RPMI7951 (cell line): ENCODE measurements around the gene SFXN3. TPM values are rescaled to one million over a fixed set of nuclear protein-coding genes. Genes with fewer than 3 reads are reported as not detected.
A peak's percentile ranks its signal among the peaks of the same experiment; 100 is the strongest.

ENCODE experiments used
- DNase-seq: peaks from one replicate; pipeline ENCODE4 v3.0.0-alpha.2; 2012; ENCODE audit warnings: low read depth
- total RNA-seq: library from RNA; depleted of rRNA; stranded (reverse); fragments of >200 nt; shearing (Covaris generic); gene quantifications from 2 replicates; pipeline ENCODE4 v1.2.3, GENCODE V29; 2014; rRNA removed

SFXN3 gene
- total RNA-seq, 1 experiment from 2014 or later: 125 TPM

GRCh38 chr10:101072923-101073322 is 41.9 kb downstream of the SFXN3 start:
- no peak for DNase-seq

DNA sequence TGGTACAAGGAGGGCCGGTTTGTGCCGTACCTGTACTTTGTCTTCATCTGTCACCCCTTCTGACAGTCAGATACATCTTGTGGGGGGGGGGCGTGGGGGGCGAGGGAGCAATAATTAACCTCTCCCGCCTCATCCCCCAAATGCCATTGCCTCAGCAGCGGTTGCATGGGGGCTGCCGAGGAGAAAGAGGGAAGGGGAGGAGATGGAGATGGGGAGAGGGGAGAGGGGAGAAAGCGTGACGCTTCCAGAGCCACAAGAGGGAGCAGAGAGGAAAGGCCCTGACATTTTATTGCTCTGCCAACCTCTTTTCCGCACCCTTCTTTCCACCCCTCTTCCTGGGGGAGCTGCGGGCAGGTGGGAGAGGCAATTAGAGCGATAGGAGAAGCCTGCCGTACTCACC is 42.6 kb downstream of the SFXN3 start:
- DNase-seq: no peak

- DNase-seq: no peak
Observed at GRCh38 chr10:101075775-101076174, 44.7 kb downstream of the SFXN3 start.

- no peak for DNase-seq
Observed at GRCh38 chr10:101076630-101077029, 45.6 kb downstream of the SFXN3 start.

DNA sequence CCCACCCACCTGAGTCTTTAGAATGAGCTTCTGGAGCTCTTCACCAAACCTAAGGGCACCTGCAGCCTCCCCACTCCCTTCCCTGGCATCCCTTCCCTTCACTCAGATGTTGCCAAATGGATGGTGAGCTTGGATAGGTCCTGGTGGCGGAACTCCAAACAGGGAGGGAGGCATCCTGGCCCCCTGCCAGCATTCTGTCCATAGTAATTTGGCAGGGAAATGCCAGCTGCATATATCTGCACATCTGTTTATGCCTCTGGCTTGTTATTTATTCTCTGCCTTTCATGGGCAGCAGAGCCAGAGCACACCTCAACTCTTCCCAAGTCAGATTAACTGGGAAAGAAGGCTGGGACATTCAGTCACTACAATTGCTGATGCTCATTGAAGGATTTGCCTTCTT is 48.8 kb downstream of the SFXN3 start:
- no peak for DNase-seq

DNA sequence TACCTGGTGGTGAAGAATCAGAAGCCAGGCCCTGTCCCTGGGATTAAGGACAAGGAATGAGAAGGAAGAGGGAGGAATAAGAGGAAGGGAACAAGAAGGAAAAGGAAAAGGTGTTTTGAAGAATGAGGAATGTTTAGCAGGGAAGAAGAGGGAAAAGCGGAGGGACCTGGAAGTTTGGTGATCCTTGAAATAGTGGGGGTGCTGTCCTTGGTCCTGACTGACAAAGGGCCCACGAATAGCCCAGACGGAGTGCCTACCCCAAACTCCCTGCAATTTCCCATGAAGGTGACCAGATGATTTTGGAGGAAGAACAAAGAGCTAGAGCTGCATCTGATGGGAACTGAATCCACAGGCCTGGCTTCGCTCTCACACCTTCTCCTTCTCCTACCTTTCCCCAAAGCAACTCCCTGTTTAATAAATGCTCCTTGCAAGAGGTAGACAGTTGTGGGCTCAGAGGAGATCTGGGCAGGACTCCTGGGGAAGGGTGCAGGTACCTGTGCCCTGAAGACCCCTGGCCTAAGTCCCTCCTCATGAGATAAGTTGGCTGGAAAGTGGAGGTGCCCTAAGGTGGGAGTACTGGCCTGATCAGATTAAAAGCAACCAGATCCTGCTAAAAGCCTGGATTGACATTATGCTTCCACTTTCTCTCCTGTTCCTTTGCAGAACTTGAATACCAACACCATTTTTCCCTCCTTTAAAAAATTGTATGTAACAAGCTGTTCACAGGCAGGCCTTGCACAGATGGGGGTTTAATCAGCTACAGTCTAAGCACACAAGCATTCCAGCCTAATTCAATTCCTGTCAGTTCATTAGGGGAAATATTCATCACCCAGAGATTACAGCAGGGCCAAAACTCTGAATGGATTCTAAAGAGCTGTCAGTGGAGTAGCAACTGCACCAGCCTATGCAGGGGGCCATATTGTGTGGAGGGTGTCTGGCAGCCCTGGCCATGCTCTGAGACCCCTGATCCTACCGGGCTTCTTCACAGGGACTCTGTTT is 50.2 kb downstream of the SFXN3 start:
- no peak for DNase-seq

DNA sequence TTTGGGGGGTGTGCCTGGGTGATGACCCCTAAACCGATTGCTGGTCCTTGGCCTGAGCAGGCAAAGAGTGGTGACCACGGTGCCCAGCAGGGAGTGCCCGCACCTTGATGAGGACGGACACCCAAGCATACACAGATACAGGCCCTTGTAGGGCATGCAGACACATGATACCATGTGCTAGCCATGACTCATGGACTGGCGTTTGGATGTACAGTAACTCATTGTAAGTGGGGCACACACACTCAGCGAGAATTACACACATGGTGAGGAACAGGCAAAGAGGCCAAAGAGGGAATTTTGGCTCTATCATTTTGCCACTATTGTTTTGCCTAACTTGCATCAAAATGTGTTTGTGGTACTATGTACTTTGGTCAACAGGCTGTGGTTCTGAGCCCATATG is 54.8 kb downstream of the SFXN3 start:
- peak; percentile 27 for DNase-seq

DNA sequence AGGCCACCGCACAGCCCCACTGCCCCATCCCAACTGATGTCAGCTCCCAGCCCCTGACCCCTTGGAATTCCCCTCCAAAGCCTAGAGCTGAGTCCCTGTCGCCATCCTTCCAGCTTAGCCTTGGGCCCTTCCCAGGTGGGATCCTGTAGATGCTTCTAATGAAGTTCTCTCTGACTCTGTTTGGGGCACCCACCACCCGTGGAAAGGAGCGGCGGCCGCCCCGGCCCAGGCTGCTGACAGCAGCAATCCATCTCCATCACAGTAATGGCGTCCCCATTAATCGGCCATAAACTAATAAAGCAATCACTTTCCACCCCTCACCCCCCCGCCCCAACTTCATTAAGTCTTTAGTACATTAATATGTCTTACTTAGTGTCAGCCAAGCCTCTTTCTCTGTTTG is 56.3 kb downstream of the SFXN3 start:
- DNase-seq: no peak

DNA sequence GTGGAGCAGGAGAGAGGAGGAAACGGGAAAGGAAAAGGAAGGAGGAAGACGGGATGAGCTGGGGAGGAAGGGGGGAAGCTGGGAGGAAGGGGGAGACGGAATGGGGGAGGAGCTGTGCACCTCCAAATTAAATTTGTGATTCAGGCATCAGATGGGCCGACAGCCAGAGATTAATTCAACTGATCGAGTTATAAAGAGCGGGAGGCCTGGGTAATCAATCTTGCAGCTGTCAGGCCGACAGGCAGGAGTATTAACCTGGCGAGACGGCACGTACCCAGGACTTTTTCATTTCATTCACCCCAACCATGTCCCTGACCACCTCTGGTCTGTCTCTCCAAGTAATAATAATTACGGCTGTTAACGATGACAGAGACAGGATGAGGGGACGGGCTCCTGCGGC is 56.9 kb downstream of the SFXN3 start:
- DNase-seq: no peak

DNA sequence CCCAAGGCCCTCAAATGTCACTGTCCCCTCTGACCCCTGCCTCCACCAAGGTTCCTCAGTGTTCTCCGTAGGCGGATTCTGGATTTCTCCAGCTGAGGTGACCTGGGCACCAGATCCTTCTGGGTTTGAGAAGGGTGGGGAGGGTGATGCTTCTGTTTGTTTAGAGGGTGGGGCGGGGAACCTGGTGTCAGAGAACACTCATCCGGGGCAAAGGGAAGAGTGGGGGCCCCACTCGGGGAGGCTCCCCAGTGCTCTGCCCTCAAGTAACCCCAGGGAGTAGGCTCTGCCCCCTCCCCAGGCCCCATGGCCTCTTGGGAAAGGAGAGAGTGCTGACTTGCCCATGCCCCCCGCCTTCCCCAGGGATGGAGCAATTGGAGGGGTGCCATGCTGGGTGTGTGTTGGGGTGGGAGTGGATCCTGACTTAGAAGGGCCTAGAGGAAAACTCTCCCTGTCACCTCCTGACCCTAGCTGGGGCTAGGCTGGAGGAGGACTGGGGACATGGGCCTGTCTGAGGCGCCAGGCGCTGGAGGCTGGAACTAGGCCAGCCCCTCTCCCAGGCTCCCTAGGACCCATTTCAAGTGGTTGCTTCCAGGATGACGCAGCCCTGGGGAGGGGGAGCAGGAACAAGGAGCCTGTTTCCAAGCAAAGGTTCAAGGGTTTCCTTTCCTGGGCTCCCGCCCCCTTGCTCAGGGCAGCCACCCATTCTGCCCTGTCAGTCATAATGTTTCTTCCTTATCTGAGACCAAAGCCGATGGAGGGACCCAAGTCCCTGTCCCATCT is 58.7 kb downstream of the SFXN3 start:
- DNase-seq: no peak

GRCh38 chr10:101090597-101090996 is 59.6 kb downstream of the SFXN3 start:
- no peak for DNase-seq

Other genes starting within 250 kb of the SFXN3 start
- gene SLF2, start 118.3 kb upstream of the SFXN3 start, total RNA-seq: 20.5 and 23.1 TPM in 2 replicates
- gene SEMA4G, start 61.7 kb upstream of the SFXN3 start, total RNA-seq: 0.49 and 0.84 TPM in 2 replicates
- 79.8 and 86.3 TPM in 2 replicates for gene MRPL43, start 43.7 kb upstream of the SFXN3 start, total RNA-seq
- 6.4 and 7.8 TPM in 2 replicates for gene TWNK, start 43.7 kb upstream of the SFXN3 start, total RNA-seq
- 20.3 and 29.7 TPM in 2 replicates for gene LZTS2, start 31.4 kb upstream of the SFXN3 start, total RNA-seq
- gene PDZD7, start 105 bp upstream of the SFXN3 start, total RNA-seq: 2.0 and 2.8 TPM in 2 replicates
- 8.1 and 11.4 TPM in 2 replicates for gene KAZALD1, start 30.8 kb downstream of the SFXN3 start, total RNA-seq
- not detected in 2 replicates for gene TLX1, start 100.1 kb downstream of the SFXN3 start, total RNA-seq
- gene LBX1, start 198.2 kb downstream of the SFXN3 start, total RNA-seq: not detected in 2 replicates